GM23248 (cell line): Measurements from ENCODE around the gene RCAN2.

Source experiments
- EZH2 ChIP-seq: fragments of 200-600 bp; sonication (generic); IDR thresholded peaks from 2 replicates; pipeline ENCODE4 v1.6.1; 2018; ENCODE audit warnings: antibody characterized with exemption, mild to moderate bottlenecking; ENCODE audit not compliant: insufficient read depth, poor library complexity, severe bottlenecking
- EZH2phosphoT487 ChIP-seq: fragments of 200-600 bp; sonication (generic); IDR thresholded peaks from 2 replicates; pipeline ENCODE4 v1.6.1; 2018; ENCODE audit warnings: antibody characterized with exemption, moderate library complexity, mild to moderate bottlenecking, low read depth; ENCODE audit not compliant: insufficient read depth

- no peak for TF ChIP-seq EZH2phosphoT487
- no peak for TF ChIP-seq EZH2
These were observed 284.1 kb downstream of the RCAN2 start for GRCh38 chr6:46207174-46207573.
